Mucosa of rectum (tissue), 2 donors: ENCODE results near the gene CALU.

Experiments used
- H3K27ac ChIP-seq, 2 donors: one replicate each; pipeline ENCODE4 v1.7.0; 2013; ENCODE audit warnings: inconsistent platforms in 2 of 2, low read depth in 2 of 2, low read length in 2 of 2
- H3K27me3 ChIP-seq, 2 donors: one replicate each; pipeline ENCODE4 v1.7.0; 2013; ENCODE audit warnings: low read length in 2 of 2; ENCODE audit not compliant: control insufficient read depth in 2 of 2, insufficient read depth in 2 of 2
- H3K36me3 ChIP-seq, 2 donors: one replicate each; pipeline ENCODE4 v1.7.0; 2013; ENCODE audit warnings: low read length in 2 of 2; ENCODE audit not compliant: control insufficient read depth in 2 of 2, insufficient read depth in 2 of 2
- H3K4me1 ChIP-seq, 2 donors: one replicate each; pipeline ENCODE4 v1.7.0; 2013; ENCODE audit warnings: low read length in 2 of 2, mild to moderate bottlenecking in 1 of 2; ENCODE audit not compliant: control insufficient read depth in 2 of 2, insufficient read depth in 2 of 2
- H3K4me3 ChIP-seq, 2 donors: one replicate each; pipeline ENCODE4 v1.7.0; 2013; ENCODE audit warnings: low read length in 2 of 2
- H3K9ac ChIP-seq, 2 donors: one replicate each; pipeline ENCODE4 v1.7.0; 2013; ENCODE audit warnings: low read length in 2 of 2, low read depth in 1 of 2, mild to moderate bottlenecking in 1 of 2
- H3K9me3 ChIP-seq, 2 donors: one replicate each; pipeline ENCODE4 v1.7.0; 2013; ENCODE audit warnings: low read length in 2 of 2; ENCODE audit not compliant: control insufficient read depth in 2 of 2
- donor health status: healthy.
- donor health status: Normal muscosa, but diverticular disease.

The CALU gene

DNA sequence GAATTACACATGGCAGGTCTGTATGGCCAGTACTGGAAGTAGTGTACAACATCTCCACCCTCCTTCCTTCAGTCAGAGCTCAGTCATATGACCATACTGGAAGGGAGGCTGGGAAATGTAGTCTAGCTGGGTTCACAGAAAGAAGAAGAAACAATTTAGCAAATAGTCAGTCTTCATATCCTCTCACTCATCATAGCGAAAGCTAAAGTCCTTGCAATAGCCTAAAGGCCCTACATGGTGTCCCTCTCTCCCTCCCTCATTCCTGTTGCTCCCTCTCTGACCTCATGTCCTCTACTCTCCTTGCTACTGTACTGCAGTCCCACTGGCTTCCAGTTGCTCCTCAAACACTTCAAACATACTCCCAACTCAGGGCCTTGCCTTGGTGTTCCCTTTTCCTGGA lies 4.3 kb upstream of the CALU start:
- Histone ChIP-seq H3K9ac (no peak overlapping the region), H3K4me3 (no peak overlapping the region), H3K4me1 (peaks cover 6 to 7% of the 10 kb centered on the region in 2 donors), H3K36me3 (no peaks in the 10 kb centered on the region), H3K9me3 (no peaks in the 10 kb centered on the region), H3K27me3 (peaks cover 2 to 18% of the 10 kb centered on the region in 2 donors), H3K27ac (no peak overlapping the region)

DNA sequence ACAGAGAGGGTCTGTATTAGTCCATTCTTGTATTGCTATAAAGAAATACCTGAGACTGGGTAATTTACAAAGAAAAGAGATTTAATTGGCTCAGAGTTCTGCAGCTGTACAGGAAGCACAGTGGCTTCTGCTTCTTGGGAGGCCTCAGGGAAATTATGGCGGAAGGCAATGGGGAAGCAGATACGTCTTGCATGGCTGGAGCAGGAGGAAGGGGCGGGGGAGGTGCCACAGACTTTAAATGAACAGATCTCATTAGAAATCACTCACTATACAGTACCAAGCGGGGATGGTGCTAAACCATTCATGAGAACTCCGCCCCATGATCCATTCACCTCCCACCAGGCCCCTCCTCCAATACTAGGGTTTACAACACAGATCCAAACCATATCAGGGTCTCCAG lies 3.7 kb upstream of the CALU start:
- no peaks in the 10 kb centered on the region for H3K9me3 ChIP-seq
- H3K27me3 ChIP-seq = peaks cover 2 to 18% of the 10 kb centered on the region in 2 donors
- H3K9ac ChIP-seq = no peak overlapping the region
- peaks cover 8 to 12% of the 10 kb centered on the region in 2 donors for H3K4me1 ChIP-seq
- H3K36me3 ChIP-seq = no peaks in the 10 kb centered on the region
- no peak overlapping the region for H3K27ac ChIP-seq
- no peak overlapping the region for H3K4me3 ChIP-seq

DNA sequence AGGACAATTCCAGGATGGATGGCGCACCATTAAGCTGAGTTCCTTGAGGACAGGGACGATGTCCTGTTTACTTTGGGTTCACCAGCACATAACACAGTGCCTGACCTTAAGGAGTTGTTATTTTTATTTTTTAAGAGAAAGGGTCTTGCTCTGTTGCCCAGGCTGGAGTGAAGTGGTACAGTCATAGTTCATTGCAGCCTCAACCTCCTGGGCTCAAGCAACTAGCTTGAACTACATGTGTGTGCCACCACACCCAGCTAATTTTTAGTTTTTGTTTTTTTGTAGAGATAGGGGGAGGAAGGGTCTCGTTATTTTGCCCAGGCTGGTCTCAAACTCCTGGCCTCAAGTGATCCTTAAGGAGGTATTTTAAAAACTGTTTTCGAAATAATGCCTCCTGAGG lies 1.7 kb upstream of the CALU start:
- H3K27ac ChIP-seq = no peak overlapping the region
- no peaks in the 10 kb centered on the region for H3K36me3 ChIP-seq
- H3K9ac ChIP-seq = no peak overlapping the region
- peaks cover 16 to 18% of the 10 kb centered on the region in 2 donors for H3K4me1 ChIP-seq
- H3K4me3 ChIP-seq = no peak overlapping the region
- peaks cover 2 to 11% of the 10 kb centered on the region in 2 donors for H3K27me3 ChIP-seq
- H3K9me3 ChIP-seq = no peaks in the 10 kb centered on the region

DNA sequence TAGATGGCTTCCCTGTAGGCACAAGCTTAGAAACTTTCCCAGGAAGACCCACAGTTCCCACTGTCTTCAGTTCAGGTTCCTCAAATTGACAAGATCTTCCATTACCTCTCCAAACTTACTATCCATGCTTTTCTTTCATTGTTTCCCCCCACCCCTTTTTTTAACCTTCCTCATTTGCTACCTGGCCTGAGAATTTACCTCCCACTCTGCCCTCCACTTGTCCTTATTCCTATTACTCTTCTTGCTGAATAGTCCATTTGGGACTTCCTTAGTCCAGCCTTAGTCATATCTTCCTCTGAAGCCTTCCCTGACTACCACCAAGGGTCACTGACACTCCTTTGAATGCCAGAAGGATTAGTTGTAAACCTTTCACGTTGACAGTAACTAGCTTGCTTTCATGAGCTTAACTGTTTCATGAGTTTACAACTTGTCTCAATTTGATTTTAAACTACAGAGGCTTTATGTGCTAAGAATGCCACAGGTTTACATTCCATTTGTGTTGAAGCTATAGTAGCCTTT lies 1.2 kb upstream of the CALU start:
- Histone ChIP-seq H3K4me3 (no peak overlapping the region), H3K4me1 (peaks cover 16 to 19% of the 10 kb centered on the region in 2 donors), H3K27ac (peak overlapping the region in 1 of 2 donors; percentile 88), H3K36me3 (no peaks in the 10 kb centered on the region), H3K27me3 (peaks cover 0 to 6% of the 10 kb centered on the region in 2 donors), H3K9me3 (no peaks in the 10 kb centered on the region), H3K9ac (peak overlapping the region in 1 of 2 donors; percentile 99)

DNA sequence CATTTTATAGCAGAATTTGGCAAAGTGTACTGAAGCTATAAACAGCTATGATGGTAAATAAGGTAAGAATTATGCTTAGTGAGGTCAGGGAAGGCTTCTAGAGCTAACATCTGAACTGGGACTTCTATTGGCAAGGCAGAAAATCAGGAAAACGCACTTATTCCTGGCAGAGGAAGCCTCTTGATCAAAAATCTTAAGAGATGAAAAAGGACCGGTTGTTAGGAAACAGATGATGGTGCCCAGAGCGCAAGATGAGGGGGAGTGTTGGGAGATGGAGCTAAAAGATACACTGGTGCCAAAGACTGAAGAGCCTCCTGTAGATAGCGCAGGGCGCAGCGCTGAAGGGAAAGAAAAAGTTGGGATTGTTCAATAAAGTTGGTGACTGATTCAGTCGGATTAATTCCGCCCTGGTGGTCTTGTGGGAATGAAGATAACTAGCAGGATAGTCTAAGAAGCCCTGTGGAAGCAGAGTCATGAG lies 550 bp upstream of the CALU start:
- Histone ChIP-seq H3K4me1 (peaks cover 16 to 19% of the 10 kb centered on the region in 2 donors), H3K36me3 (no peaks in the 10 kb centered on the region), H3K27me3 (peaks cover 0 to 4% of the 10 kb centered on the region in 2 donors), H3K27ac (peak overlapping the region; percentile 73 to 88), H3K9me3 (no peaks in the 10 kb centered on the region), H3K9ac (peak overlapping the region; percentile 90 to 99), H3K4me3 (peak overlapping the region; percentile 98 to 99)

DNA sequence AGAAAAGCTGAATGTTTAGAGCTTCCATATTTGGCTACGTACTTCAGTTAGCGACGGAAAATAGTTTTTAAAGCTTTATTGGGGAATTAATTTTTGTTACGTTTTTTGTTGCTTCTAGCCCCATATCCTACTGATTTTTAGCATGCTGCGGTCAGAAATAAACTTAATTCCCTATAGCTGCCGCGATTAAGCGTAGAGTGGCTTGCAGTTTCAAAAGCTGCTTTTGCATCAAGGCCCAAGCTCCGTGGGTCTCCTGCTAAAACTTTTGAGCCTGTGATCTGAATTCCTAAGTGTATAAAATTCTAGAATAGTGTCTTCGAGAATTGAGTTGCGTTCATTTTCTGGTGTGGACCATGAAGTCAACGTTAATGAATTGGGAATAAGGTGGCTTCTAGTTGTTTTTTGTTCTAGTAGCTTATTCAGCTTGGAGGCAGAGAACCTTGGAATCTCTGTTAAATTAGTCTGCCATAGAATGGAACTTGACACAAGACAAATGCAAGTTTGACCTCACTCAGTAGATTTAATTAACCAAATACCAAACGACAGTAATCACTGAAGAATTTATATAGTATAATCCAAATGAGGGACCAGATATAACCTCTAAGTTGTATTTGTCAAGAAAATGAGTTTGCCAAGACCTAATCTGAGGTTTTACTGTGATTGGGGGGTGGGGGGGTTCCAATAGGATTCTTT lies 977 bp downstream of the CALU start:
- Histone ChIP-seq H3K9ac (peak overlapping the region; percentile 90 to 99), H3K4me3 (peak overlapping the region; percentile 98 to 99), H3K36me3 (no peaks in the 10 kb centered on the region), H3K9me3 (no peaks in the 10 kb centered on the region), H3K4me1 (peaks cover 16 to 19% of the 10 kb centered on the region in 2 donors), H3K27me3 (no peaks in the 10 kb centered on the region), H3K27ac (peak overlapping the region; percentile 88 to 91)

DNA sequence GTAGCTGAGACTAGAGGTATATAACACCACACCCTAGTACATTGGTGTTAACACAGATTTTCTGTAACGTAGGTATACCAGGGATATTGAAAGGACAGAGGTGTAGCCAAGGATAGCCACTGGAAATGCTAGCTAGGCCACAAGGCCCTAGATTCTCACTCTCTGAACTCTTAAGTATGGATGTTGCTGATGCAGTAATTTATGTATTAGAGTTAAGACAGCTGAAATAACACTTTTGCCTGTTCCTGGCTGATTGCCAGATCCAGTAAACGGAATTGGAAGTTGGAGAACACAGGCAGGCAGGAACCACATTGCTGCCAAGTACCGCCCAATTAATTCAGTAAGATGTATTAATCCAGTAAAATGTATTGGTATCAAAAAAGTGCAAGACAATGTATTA lies 1.8 kb downstream of the CALU start:
- H3K4me1 ChIP-seq = peaks cover 16 to 19% of the 10 kb centered on the region in 2 donors
- H3K4me3 ChIP-seq = peak overlapping the region in 1 of 2 donors; percentile 98
- H3K9me3 ChIP-seq = no peaks in the 10 kb centered on the region
- no peak overlapping the region for H3K27ac ChIP-seq
- peak overlapping the region in 1 of 2 donors; percentile 5 for H3K9ac ChIP-seq
- no peaks in the 10 kb centered on the region for H3K36me3 ChIP-seq
- H3K27me3 ChIP-seq = no peaks in the 10 kb centered on the region

DNA sequence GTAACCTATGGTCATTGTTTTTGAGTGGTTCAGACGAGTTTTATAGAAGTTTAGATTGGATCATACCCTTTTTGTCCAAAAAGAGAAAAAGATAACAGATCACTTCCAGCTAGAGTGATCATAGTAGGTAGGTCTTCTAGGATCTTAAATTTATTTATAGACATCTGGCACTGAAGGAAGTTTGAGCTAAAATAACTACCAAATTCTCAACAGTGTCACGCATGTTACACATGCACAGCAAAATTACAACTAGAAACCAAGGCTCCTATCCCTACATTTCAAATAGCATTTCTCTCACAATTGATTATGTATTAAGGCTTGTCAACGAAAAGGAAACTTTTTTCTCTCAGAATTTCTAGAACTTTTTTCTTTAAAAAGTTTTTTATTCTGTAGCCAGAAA lies 2.3 kb downstream of the CALU start:
- Histone ChIP-seq H3K27me3 (no peaks in the 10 kb centered on the region), H3K9ac (no peak overlapping the region), H3K36me3 (no peaks in the 10 kb centered on the region), H3K4me1 (peaks cover 16 to 19% of the 10 kb centered on the region in 2 donors), H3K4me3 (no peak overlapping the region), H3K27ac (no peak overlapping the region), H3K9me3 (no peaks in the 10 kb centered on the region)

DNA sequence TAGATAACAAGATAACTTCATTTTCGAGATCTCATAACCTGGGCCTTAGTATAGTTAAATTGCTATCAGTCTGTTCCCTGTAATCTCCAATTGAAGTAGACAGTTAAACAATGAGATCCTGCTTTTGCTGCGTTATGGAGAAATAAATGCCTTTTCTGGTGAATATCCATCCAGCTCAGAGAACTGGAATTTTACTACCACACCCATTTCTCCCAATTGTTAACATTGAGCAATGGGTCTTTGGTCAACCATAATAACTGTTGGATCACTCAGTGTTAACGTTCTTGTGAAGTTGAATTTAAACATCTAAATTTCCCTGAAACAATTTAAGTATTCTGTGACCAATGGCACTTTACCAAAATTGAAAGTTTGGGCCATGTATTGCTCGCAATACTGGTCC lies 3.0 kb downstream of the CALU start:
- no peak overlapping the region for H3K4me3 ChIP-seq
- no peaks in the 10 kb centered on the region for H3K36me3 ChIP-seq
- peaks cover 16 to 19% of the 10 kb centered on the region in 2 donors for H3K4me1 ChIP-seq
- no peaks in the 10 kb centered on the region for H3K9me3 ChIP-seq
- no peak overlapping the region for H3K27ac ChIP-seq
- H3K9ac ChIP-seq = no peak overlapping the region
- no peaks in the 10 kb centered on the region for H3K27me3 ChIP-seq

DNA sequence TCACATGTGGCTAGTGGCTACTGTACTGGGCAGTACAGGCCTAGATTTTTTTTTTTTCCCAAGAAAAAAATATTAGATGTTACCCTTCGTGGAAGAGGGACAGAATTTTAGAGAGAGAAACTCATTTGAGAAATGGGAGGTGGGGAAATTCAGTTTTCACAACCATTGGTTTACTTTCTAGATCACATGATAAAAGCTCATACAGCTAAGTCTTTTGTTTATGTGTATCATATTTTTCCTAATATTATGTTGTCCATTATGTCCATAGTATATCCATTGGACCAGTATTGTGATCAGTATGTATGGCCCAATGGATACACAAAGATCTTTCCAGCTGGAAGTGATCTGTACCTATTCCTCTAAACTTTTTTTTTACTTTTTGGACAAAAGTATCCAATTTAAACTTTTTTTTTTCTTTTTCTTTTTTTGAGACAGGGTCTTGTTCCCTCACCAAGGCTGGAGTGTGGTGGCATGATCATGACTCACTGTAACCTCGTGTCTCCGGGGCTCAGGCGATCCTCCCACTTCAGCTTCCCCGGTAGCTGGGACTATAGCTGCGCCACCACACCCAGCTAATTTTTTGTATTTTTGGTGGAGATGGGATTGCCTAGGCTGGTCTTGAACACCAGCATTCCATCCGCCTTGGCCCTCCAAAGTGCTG lies 4.1 kb downstream of the CALU start:
- H3K27ac ChIP-seq = no peak overlapping the region
- peaks cover 16 to 17% of the 10 kb centered on the region in 2 donors for H3K4me1 ChIP-seq
- H3K4me3 ChIP-seq = no peak overlapping the region
- H3K36me3 ChIP-seq = no peaks in the 10 kb centered on the region
- H3K27me3 ChIP-seq = no peaks in the 10 kb centered on the region
- no peaks in the 10 kb centered on the region for H3K9me3 ChIP-seq
- no peak overlapping the region for H3K9ac ChIP-seq
